GM23338 (cell line): ENCODE measurements around the gene CSRNP3. TPM values are rescaled to one million over a fixed set of nuclear protein-coding genes. Genes with fewer than 3 reads are reported as not detected.

Experiments
- ATAC-seq: fragments of 200-7000 bp; cut with Tn5 transposase; 3 replicates; pipeline ENCODE4 v1.9.1; 2020
- DNase-seq: peaks from one replicate; pipeline ENCODE4 v3.0.0-alpha.2; 2015; ENCODE audit warnings: low spot score
- H2AFZ ChIP-seq: fragments of 200-600 bp; sonication (generic); 2 replicates; pipeline ENCODE4 v1.8.0; 2016; ENCODE audit warnings: antibody characterized with exemption, mild to moderate bottlenecking, moderate library complexity
- H3F3A ChIP-seq: fragments of 200-600 bp; sonication (generic); replicated peaks from 2 replicates; pipeline ENCODE4 v1.8.0; 2017; ENCODE audit warnings: antibody characterized with exemption, mixed run types, low read depth
- H3K27ac ChIP-seq: fragments of 200-600 bp; sonication (generic); 2 replicates; pipeline ENCODE4 v1.6.1; 2016; ENCODE audit warnings: low read depth
- H3K27me3 ChIP-seq: fragments of 200-600 bp; sonication (generic); 2 replicates; pipeline ENCODE4 v1.8.0; 2016; ENCODE audit warnings: mild to moderate bottlenecking, mixed run types, moderate library complexity; ENCODE audit not compliant: insufficient read depth
- H3K36me3 ChIP-seq: fragments of 200-600 bp; sonication (generic); 2 replicates; pipeline ENCODE4 v1.8.0; 2016; ENCODE audit warnings: mild to moderate bottlenecking; ENCODE audit not compliant: insufficient read depth
- H3K4me1 ChIP-seq: fragments of 200-600 bp; sonication (generic); 2 replicates; pipeline ENCODE4 v1.8.0; 2016; ENCODE audit warnings: mild to moderate bottlenecking, moderate library complexity; ENCODE audit not compliant: insufficient read depth
- H3K4me2 ChIP-seq: fragments of 200-600 bp; sonication (generic); 2 replicates; pipeline ENCODE4 v1.7.1; 2017; ENCODE audit warnings: mixed run types
- H3K4me3 ChIP-seq: fragments of 200-600 bp; sonication (generic); 2 replicates; pipeline ENCODE4 v1.6.1; 2016; ENCODE audit warnings: mixed run types
- H3K79me2 ChIP-seq: fragments of 200-600 bp; sonication (generic); replicated peaks from 2 replicates; pipeline ENCODE4 v1.8.0; 2017; ENCODE audit warnings: mild to moderate bottlenecking; ENCODE audit not compliant: insufficient read depth
- H3K9me2 ChIP-seq: fragments of 200-600 bp; sonication (generic); 2 replicates; pipeline ENCODE4 v1.8.0; 2017; ENCODE audit not compliant: insufficient read depth
- H4K20me1 ChIP-seq: fragments of 200-600 bp; sonication (generic); replicated peaks from 2 replicates; pipeline ENCODE4 v1.8.0; 2017; ENCODE audit warnings: mild to moderate bottlenecking; ENCODE audit not compliant: insufficient read depth
- H3K27ac Mint-ChIP-seq: 2 replicates; pipeline ENCODE4 v1.8.0; 2020; ENCODE audit warnings: inconsistent platforms, mild to moderate bottlenecking, moderate library complexity, mixed read lengths
- H3K27me3 Mint-ChIP-seq: 3 replicates; pipeline ENCODE4 v1.8.0; 2022; ENCODE audit warnings: low read depth, mild to moderate bottlenecking, moderate library complexity, mixed read lengths, inconsistent platforms; ENCODE audit not compliant: insufficient read depth, poor library complexity
- H3K36me3 Mint-ChIP-seq: 3 replicates; pipeline ENCODE4 v1.8.0; 2021; ENCODE audit warnings: low read depth, mild to moderate bottlenecking, inconsistent platforms, moderate library complexity, mixed read lengths
- H3K4me1 Mint-ChIP-seq: 3 replicates; pipeline ENCODE4 v1.8.0; 2020; ENCODE audit warnings: mild to moderate bottlenecking, inconsistent platforms, mixed read lengths
- H3K4me3 Mint-ChIP-seq: 3 replicates; pipeline ENCODE4 v1.8.0; 2021; ENCODE audit warnings: moderate library complexity, mild to moderate bottlenecking, inconsistent platforms, mixed read lengths
- H3K9me3 Mint-ChIP-seq: 3 replicates; pipeline ENCODE4 v1.8.0; 2020; ENCODE audit warnings: moderate library complexity, mild to moderate bottlenecking, inconsistent platforms, mixed read lengths
- CREB1 ChIP-seq: fragments of 250-450 bp; sonication (Bioruptor Pico); IDR thresholded peaks from 2 replicates; pipeline ENCODE4 v1.5.0; 2020; ENCODE audit warnings: low read depth, mild to moderate bottlenecking, moderate library complexity
- EZH2 ChIP-seq: fragments of 200-600 bp; sonication (generic); IDR thresholded peaks from one replicate; pipeline ENCODE4 v1.8.0; 2017; ENCODE audit warnings: antibody characterized with exemption, mild to moderate bottlenecking, low read depth; ENCODE audit not compliant: unreplicated experiment
- EZH2phosphoT487 ChIP-seq: fragments of 200-600 bp; sonication (generic); IDR thresholded peaks from one replicate; pipeline ENCODE4 v1.8.1; 2018; ENCODE audit warnings: antibody characterized with exemption; ENCODE audit not compliant: unreplicated experiment
- NANOG ChIP-seq: IDR thresholded peaks from 2 replicates; pipeline ENCODE4 v1.6.1; 2016; ENCODE audit warnings: antibody characterized with exemption, borderline replicate concordance
- STAT1 ChIP-seq: IDR thresholded peaks from one replicate; pipeline ENCODE4 v1.6.1; 2016; ENCODE audit warnings: antibody characterized with exemption; ENCODE audit not compliant: unreplicated experiment
- ZNF114 ChIP-seq: fragments of 250-450 bp; sonication (Bioruptor Pico); IDR thresholded peaks from 2 replicates; pipeline ENCODE4 v1.5.0; 2020; ENCODE audit warnings: mild to moderate bottlenecking, moderate library complexity
- polyA plus RNA-seq: library from polyadenylated mRNA; unstranded; fragments of >200 nt; fragmentation: Nextera tagmentation; extraction: Ambion mirVana; gene quantifications from 2 replicates; pipeline ENCODE4 v1.2.1, GENCODE V29; 2016
- total RNA-seq: library from RNA; depleted of rRNA; stranded (reverse); fragments of >200 nt; shearing (Covaris generic); gene quantifications from 2 replicates; pipeline ENCODE4 v1.2.3, GENCODE V29; 2014
- TF ChIP-seq, protein P1 (sequence below): IDR thresholded peaks from 2 replicates; pipeline ENCODE4 v1.6.1; 2016; ENCODE audit warnings: antibody characterized with exemption
- TF ChIP-seq, protein P2 (sequence below): IDR thresholded peaks from one replicate; pipeline ENCODE4 v1.6.1; 2018; ENCODE audit warnings: antibody characterized with exemption; ENCODE audit not compliant: unreplicated experiment
- TF ChIP-seq, protein P3 (sequence below): fragments of 250-450 bp; sonication (Bioruptor Pico); IDR thresholded peaks from 2 replicates; pipeline ENCODE4 v1.5.0; 2020; ENCODE audit warnings: mild to moderate bottlenecking, moderate library complexity

CSRNP3 gene
- total and polyA plus RNA-seq, 2 experiments from 2014 or later = 3.8 to 6.8 TPM

DNA sequence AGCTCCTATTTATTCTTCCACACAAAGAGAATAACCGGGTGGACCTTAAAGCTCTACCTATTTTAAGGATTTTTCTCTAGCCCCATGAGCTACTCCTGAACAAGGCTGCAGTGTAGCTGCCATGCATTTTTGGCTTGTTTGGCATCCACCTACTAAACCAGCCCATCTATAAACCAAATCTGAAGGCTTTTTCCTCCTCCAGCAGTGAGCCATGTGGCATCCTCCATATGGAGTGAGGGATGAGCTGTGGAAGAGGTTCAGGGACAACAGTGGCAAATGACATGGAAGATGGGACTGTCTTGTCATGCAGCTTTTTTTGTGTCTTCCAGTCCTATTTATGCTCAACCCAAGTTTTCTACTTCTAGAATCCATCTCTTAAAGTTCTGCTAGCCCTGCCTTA, 224.3 kb downstream of the CSRNP3 start:
- Histone ChIP-seq H2AFZ (no peak overlapping the region), H3K4me3 (no peak overlapping the region), H3K4me1 (peaks cover 20% of the 10 kb centered on the region), H4K20me1 (no peaks in the 10 kb centered on the region), H3K36me3 (no peaks in the 10 kb centered on the region), H3F3A (0 out of 2 replicates have a peak, but pooled peaks cover 5% of the 10 kb centered on the region), H3K27ac (no peak overlapping the region), H3K27me3 (no peaks in the 10 kb centered on the region), H3K4me2 (no peak overlapping the region), H3K79me2 (no peaks in the 10 kb centered on the region), H3K9me2 (peaks cover 19% of the 10 kb centered on the region)
- no peak for TF ChIP-seq STAT1
- no peak for TF ChIP-seq EZH2
- no peak for TF ChIP-seq ZNF114 (CRISPR knock-in tag)
- TF ChIP-seq, protein P1, sequence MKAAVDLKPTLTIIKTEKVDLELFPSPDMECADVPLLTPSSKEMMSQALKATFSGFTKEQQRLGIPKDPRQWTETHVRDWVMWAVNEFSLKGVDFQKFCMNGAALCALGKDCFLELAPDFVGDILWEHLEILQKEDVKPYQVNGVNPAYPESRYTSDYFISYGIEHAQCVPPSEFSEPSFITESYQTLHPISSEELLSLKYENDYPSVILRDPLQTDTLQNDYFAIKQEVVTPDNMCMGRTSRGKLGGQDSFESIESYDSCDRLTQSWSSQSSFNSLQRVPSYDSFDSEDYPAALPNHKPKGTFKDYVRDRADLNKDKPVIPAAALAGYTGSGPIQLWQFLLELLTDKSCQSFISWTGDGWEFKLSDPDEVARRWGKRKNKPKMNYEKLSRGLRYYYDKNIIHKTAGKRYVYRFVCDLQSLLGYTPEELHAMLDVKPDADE = no peak
- TF ChIP-seq EZH2phosphoT487 = no peak
- TF ChIP-seq, protein P2, sequence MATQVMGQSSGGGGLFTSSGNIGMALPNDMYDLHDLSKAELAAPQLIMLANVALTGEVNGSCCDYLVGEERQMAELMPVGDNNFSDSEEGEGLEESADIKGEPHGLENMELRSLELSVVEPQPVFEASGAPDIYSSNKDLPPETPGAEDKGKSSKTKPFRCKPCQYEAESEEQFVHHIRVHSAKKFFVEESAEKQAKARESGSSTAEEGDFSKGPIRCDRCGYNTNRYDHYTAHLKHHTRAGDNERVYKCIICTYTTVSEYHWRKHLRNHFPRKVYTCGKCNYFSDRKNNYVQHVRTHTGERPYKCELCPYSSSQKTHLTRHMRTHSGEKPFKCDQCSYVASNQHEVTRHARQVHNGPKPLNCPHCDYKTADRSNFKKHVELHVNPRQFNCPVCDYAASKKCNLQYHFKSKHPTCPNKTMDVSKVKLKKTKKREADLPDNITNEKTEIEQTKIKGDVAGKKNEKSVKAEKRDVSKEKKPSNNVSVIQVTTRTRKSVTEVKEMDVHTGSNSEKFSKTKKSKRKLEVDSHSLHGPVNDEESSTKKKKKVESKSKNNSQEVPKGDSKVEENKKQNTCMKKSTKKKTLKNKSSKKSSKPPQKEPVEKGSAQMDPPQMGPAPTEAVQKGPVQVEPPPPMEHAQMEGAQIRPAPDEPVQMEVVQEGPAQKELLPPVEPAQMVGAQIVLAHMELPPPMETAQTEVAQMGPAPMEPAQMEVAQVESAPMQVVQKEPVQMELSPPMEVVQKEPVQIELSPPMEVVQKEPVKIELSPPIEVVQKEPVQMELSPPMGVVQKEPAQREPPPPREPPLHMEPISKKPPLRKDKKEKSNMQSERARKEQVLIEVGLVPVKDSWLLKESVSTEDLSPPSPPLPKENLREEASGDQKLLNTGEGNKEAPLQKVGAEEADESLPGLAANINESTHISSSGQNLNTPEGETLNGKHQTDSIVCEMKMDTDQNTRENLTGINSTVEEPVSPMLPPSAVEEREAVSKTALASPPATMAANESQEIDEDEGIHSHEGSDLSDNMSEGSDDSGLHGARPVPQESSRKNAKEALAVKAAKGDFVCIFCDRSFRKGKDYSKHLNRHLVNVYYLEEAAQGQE = no peak
- TF ChIP-seq CREB1 (CRISPR knock-in tag) = no peak
- TF ChIP-seq, protein P3, sequence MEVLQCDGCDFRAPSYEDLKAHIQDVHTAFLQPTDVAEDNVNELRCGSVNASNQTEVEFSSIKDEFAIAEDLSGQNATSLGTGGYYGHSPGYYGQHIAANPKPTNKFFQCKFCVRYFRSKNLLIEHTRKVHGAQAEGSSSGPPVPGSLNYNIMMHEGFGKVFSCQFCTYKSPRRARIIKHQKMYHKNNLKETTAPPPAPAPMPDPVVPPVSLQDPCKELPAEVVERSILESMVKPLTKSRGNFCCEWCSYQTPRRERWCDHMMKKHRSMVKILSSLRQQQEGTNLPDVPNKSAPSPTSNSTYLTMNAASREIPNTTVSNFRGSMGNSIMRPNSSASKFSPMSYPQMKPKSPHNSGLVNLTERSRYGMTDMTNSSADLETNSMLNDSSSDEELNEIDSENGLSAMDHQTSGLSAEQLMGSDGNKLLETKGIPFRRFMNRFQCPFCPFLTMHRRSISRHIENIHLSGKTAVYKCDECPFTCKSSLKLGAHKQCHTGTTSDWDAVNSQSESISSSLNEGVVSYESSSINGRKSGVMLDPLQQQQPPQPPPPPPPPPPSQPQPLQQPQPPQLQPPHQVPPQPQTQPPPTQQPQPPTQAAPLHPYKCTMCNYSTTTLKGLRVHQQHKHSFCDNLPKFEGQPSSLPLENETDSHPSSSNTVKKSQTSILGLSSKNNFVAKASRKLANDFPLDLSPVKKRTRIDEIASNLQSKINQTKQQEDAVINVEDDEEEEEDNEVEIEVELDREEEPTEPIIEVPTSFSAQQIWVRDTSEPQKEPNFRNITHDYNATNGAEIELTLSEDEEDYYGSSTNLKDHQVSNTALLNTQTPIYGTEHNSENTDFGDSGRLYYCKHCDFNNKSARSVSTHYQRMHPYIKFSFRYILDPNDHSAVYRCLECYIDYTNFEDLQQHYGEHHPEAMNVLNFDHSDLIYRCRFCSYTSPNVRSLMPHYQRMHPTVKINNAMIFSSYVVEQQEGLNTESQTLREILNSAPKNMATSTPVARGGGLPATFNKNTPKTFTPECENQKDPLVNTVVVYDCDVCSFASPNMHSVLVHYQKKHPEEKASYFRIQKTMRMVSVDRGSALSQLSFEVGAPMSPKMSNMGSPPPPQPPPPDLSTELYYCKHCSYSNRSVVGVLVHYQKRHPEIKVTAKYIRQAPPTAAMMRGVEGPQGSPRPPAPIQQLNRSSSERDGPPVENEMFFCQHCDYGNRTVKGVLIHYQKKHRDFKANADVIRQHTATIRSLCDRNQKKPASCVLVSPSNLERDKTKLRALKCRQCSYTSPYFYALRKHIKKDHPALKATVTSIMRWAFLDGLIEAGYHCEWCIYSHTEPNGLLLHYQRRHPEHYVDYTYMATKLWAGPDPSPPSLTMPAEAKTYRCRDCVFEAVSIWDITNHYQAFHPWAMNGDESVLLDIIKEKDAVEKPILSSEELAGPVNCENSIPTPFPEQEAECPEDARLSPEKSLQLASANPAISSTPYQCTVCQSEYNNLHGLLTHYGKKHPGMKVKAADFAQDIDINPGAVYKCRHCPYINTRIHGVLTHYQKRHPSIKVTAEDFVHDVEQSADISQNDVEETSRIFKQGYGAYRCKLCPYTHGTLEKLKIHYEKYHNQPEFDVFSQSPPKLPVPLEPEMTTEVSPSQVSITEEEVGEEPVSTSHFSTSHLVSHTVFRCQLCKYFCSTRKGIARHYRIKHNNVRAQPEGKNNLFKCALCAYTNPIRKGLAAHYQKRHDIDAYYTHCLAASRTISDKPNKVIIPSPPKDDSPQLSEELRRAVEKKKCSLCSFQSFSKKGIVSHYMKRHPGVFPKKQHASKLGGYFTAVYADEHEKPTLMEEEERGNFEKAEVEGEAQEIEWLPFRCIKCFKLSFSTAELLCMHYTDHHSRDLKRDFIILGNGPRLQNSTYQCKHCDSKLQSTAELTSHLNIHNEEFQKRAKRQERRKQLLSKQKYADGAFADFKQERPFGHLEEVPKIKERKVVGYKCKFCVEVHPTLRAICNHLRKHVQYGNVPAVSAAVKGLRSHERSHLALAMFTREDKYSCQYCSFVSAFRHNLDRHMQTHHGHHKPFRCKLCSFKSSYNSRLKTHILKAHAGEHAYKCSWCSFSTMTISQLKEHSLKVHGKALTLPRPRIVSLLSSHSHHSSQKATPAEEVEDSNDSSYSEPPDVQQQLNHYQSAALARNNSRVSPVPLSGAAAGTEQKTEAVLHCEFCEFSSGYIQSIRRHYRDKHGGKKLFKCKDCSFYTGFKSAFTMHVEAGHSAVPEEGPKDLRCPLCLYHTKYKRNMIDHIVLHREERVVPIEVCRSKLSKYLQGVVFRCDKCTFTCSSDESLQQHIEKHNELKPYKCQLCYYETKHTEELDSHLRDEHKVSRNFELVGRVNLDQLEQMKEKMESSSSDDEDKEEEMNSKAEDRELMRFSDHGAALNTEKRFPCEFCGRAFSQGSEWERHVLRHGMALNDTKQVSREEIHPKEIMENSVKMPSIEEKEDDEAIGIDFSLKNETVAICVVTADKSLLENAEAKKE (CRISPR knock-in tag) = no peak
- no peak for TF ChIP-seq NANOG
- peaks cover 1% of the 10 kb centered on the region for H3K27me3 Mint-ChIP-seq
- H3K36me3 Mint-ChIP-seq = no peaks in the 10 kb centered on the region
- DNase-seq (no peak), ATAC-seq (no peak)
- H3K27ac Mint-ChIP-seq = no peak overlapping the region
- H3K4me3 Mint-ChIP-seq = no peak overlapping the region
- H3K4me1 Mint-ChIP-seq = peaks cover 27% of the 10 kb centered on the region
- no peaks in the 10 kb centered on the region for H3K9me3 Mint-ChIP-seq
